Activated CD4-positive, alpha-beta T cell treated with anti-CD3 and anti-CD28 coated beads, Interleukin-2, amount 50 U/mL, for 24 hours (primary cell): ENCODE results near the gene METTL15.
"Not testable (repeated sequence)": the region's sequence is repeated elsewhere in the genome, so short reads cannot be mapped to it uniquely, and the experiment has no call there.

Experiments used
- DNase-seq, 2 donors: peaks; one replicate each; pipeline ENCODE4 v3.0.0-alpha.2; 2020; ENCODE audit warnings: low read depth in 1 of 2, low spot score in 1 of 2

Gene METTL15

GRCh38 chr11:28110108-28110820, 2.1 kb downstream of the METTL15 start:
- peak; percentile 30 to 60 for DNase-seq

DNA sequence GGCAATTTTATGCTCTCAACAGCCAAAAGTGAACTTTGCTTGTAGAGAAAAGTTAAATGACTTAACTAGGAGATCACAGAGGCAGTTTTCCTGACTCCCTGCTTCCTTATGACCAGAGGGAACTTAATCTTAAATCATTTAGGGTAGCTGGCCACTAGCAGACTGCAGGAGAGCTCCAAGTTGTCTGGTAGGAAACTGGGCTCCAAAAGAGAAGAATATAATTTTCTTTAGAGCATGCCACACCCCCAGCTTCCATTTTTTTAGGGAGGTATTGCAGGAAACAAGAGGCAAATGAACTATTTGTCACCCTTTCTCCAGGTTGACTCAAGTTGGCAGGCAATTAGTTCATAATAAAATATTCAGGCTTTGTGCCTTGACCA, 2.6 kb downstream of the METTL15 start:
- no peak for DNase-seq

DNA sequence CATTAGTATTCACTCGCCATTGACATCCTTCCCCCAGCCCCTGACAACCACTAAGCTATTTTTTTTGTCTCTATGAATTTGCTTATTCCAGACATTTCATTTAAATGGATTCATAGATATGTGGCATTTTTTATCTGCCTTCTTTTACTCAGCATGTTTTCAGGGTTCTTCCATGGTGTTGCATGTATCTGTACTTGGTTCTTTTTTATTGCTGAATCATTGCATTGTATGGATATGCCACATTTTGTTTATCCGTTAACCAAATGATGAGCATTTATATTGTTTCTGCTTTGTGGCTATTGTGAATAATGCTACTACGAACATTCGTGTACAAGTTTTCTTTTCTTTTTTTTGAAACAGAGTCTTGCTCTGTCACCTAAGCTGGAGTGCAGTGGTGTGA, 5.9 kb downstream of the METTL15 start:
- no peak for DNase-seq

- no peak for DNase-seq
Measured at GRCh38 chr11:28114731-28115130, 6.5 kb downstream of the METTL15 start.

DNA sequence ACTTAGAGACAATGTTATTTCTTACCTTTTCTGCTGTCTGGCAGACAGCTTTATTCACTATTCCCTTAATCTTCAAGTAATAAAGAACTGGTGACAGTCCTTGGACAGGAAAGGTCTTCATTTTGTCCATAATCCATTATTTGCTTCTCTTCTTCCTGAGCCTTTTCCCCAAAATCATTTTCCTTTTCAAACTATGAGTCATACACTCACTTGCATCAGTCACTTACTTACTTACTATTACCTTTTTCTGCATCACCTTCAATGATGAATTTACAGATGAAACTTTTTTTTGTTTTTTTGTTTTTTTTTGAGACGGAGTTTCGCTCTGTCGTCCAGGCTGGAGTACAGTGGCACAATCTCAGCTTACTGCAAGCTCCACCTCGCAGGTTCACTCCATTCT, 9.5 kb downstream of the METTL15 start:
- DNase-seq, result no peak

GRCh38 chr11:28123151-28123581, 15.0 kb downstream of the METTL15 start:
- DNase-seq, result no peak

GRCh38 chr11:28132548-28132947, 24.4 kb downstream of the METTL15 start:
- DNase-seq, result no peak

- DNase-seq, result no peak
Measured at GRCh38 chr11:28133146-28133545, 25.0 kb downstream of the METTL15 start.

DNA sequence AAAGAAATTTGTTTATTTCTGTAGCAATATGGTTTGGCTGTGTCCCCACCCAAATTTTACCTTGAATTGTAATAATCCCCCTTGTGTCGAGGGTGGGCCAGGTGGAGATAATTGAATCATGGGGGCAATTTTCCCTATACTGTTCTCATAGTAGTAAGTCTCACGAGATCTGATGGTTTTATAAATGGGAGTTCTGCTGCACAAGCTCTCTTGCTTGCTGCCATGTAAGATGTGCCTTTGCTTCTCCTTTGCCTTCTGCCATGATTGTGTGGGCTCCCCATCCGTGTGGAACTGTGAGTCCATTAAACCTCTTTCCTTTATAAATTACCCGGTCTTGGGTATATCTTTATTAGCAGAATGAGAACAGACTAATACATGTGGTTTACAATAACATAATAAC, 28.0 kb downstream of the METTL15 start:
- not testable (repeated sequence) for DNase-seq

GRCh38 chr11:28137366-28137765, 29.2 kb downstream of the METTL15 start:
- no peak for DNase-seq

GRCh38 chr11:28137832-28138231, 29.6 kb downstream of the METTL15 start:
- no peak for DNase-seq

DNA sequence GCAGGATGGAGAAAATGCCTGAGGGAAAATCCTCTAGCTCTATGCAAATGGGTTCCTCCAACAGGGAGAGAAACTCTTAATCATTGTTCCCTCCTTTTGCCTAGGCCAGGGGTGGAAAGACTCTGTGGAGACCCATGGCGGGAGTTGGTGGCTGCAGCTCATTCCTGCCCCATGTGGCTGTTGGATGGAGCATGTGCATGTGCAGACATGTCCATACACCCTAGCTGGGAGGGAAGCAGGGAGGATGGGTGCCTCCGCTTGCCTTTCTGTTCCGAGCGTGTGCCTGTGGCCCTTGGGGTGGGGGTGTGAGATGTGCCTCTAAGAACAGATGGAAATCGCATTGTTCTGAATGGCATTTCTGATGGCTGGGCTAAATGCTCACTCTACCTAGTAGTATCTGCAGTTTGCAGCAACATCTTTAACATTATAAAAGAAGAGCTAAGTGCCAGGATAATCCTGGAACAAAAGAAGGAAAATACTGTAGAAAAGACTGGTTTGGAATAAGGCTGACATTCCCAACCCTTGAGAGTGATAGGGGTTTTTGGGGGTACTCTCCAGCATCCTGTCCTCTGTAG, 31.7 kb downstream of the METTL15 start:
- DNase-seq, result no peak

DNA sequence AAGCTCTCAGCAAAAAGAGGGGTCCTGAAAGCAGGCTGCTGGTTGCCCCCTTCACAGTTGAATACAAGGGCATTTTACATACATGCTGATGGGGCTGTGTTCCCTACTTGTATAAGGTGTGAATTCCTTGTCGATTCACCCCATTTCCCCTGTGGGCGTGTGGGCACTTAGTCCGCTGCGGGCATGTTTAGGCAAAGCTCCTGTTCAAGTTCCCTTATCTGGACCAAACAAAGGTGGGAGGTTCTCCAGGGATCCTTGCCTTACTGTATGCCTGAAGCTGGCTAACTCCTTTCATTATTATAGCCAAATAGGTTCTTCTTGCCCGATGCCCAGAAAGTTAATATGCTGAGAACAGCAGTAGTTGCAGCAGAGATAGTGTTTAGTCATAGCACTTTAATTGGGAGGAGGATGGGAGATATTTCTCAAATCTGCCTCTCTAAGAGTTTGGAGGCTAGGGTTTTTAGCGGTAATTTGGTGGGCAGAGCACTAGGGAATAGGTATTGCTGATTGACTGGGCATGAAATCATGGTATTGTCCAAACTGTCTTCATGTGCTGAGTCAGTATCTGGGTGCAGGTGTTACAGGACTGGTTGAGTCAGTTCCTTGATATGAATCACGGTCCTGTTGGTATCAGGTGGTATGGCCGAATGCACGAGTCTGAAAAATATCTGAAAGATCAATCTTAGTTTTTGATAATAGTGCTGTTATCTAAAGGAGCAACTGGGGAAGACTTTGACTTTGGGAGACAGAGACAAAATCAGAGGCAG, 32.7 kb downstream of the METTL15 start:
- no peak for DNase-seq

- DNase-seq, result no peak
Measured at GRCh38 chr11:28142724-28143123, 34.5 kb downstream of the METTL15 start.

GRCh38 chr11:28144808-28145207, 36.6 kb downstream of the METTL15 start:
- DNase-seq, result no peak

- DNase-seq, result no peak
Measured at GRCh38 chr11:28146123-28146751, 38.0 kb downstream of the METTL15 start.

DNA sequence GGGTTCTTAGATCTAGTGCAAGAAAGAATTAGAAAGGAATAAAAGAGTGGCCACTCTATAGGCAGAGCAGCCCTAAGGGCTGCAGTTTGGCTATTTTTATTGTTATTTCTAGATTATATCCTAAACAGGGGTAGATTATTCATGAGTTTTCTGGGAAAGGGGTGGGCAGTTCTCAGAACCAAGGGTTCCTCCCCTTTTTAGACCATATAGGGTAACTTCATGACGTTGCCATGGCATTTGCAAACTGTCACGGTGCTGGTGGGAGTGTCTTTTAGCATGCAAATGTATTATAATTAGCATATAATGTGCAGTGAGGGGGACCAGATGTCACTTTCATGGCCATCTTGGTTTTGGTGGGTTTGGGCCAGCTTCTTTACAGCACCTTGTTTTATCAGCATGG, 44.6 kb downstream of the METTL15 start:
- no peak for DNase-seq

- no peak for DNase-seq
Measured at GRCh38 chr11:28153586-28153985, 45.4 kb downstream of the METTL15 start.

DNA sequence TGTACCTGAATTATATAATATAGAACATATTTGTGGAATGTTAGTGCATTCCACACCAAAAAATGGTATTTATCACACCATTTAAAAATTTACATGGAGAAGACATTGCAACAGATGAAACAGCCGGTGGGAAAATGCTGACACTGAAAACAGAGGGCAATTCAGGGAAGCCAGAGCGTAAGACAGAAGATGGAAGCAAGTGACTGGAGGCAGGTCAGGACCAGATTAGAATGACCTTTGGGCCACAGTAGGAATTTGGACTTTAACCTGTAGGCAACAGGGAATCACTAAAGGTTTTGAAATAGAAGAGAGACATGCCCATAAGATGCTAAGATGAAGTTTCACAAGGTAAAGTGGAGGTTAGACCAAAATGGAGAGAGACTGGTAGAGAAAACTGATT, 60.5 kb downstream of the METTL15 start:
- DNase-seq, result no peak

DNA sequence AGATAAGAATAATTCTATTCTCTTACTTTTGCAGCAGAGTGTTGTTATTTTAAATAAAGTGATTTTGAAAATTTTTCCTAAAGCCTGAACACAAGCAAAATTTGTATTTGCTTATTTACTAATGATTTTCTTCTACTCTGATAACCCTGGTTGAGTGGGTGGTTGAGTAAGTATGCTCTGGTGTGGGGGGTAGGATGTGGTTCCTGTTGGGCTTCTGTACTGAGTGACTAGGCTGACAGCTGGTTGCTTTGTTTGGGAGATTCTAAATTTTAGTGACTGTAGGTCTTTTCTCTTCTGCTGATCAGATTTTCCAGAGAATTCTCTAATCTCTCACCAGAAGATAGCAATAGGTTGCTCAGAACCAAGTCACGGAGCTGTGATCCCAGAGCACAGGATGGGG, 61.6 kb downstream of the METTL15 start:
- no peak for DNase-seq

DNA sequence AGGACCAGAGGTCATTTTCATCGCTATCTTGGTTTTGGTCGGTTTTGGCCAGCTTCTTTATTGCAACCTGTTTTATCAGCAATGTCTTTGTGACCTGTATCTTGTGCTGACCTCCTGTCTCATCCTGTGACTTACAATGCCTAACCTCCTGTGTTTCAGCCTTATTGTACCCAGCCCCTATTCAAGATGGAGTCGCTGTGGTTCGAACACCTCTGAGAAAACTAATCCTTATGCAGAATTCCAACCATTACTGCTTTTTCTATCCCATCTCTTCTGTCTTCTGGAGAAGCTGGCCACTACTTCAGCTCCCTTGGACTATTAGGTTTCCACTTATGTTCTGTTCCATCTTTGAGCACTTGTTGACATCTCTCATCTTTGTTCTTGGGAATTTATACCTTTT, 62.6 kb downstream of the METTL15 start:
- DNase-seq, result no peak

GRCh38 chr11:28176351-28176750, 68.2 kb downstream of the METTL15 start:
- DNase-seq, result no peak
